Breast epithelium (tissue), 4 donors: ENCODE results near the gene IL12RB1. TPM values are rescaled to one million over a fixed set of nuclear protein-coding genes. Genes with fewer than 3 reads are reported as not detected.

Experiments used
- DNase-seq, 2 donors: peaks; one replicate each; pipeline ENCODE4 v3.0.0-alpha.2; 2019; ENCODE audit warnings: low spot score in 2 of 2
- H3K27ac ChIP-seq, 2 donors: fragments of 200-600 bp; sonication (generic) in 1 of 2; one replicate each; pipeline ENCODE4 v1.5.1; 2016 to 2019; ENCODE audit warnings: mild to moderate bottlenecking in 1 of 2
- H3K27me3 ChIP-seq, 2 donors: fragments of 200-600 bp; sonication (generic) in 1 of 2; one replicate each; pipeline versions ENCODE4 v1.5.1 to v1.6.0; 2017 to 2019; ENCODE audit warnings: control low read depth in 1 of 2, mild to moderate bottlenecking in 1 of 2
- H3K36me3 ChIP-seq: fragments of 200-600 bp; one replicate; pipeline ENCODE4 v1.5.1; 2019
- H3K4me1 ChIP-seq, 2 donors: fragments of 200-600 bp; sonication (generic); one replicate each; pipeline ENCODE4 v1.5.1; 2016 to 2019; ENCODE audit warnings: control low read depth in 1 of 2
- H3K4me3 ChIP-seq, 3 donors: fragments of 200-600 bp; sonication (generic); 1 replicate in 2 of 3; 2 replicates in 1 of 3; pipeline ENCODE4 v1.5.1; 2016 to 2019; ENCODE audit warnings: mild to moderate bottlenecking in 3 of 3, moderate library complexity in 2 of 3
- H3K9me3 ChIP-seq, 2 donors: fragments of 200-600 bp; sonication (generic) in 1 of 2; one replicate each; pipeline ENCODE4 v1.5.1; 2016 to 2019; ENCODE audit warnings: control low read depth in 1 of 2
- CTCF ChIP-seq, 3 donors: fragments of 450-650 bp; IDR thresholded peaks; one replicate each; pipeline ENCODE4 v1.5.1; 2016 to 2017; ENCODE audit warnings: antibody characterized with exemption in 3 of 3, mild to moderate bottlenecking in 3 of 3, moderate library complexity in 3 of 3
- POLR2A ChIP-seq: fragments of 450-650 bp; IDR thresholded peaks from one replicate; pipeline ENCODE4 v1.6.1; 2016; ENCODE audit warnings: antibody characterized with exemption, mild to moderate bottlenecking, moderate library complexity
- POLR2AphosphoS5 ChIP-seq, 3 donors: sonication (generic); formaldehyde crosslinking; IDR thresholded peaks; one replicate each; pipeline ENCODE4 v1.6.1; 2017; ENCODE audit warnings: antibody characterized with exemption in 3 of 3
- intact Hi-C: fragments of 100-400 bp; cut with DNase I; formaldehyde crosslinking; loops from one replicate; pipeline ENCODE4 v1.15.1; 2023; ENCODE audit warnings: low total_unique reads
- total RNA-seq, 3 donors: library from RNA; depleted of rRNA; stranded (reverse); fragments of >200 nt; gene quantifications; one replicate each; pipeline ENCODE4 v1.1.0, GENCODE V29; 2016

Gene IL12RB1
- total RNA-seq, 3 donors from 2014 or later, result 0.98 to 2.1 (median 1.6) TPM

- no peak for TF ChIP-seq CTCF (IDR thresholded peaks at IDR 0.05)
- no peak for TF ChIP-seq POLR2A
- no peak for TF ChIP-seq POLR2AphosphoS5 (IDR thresholded peaks at IDR 0.05)
- Histone ChIP-seq H3K4me3 (no peak overlapping the region), H3K27ac (no peak overlapping the region), H3K36me3 (no peaks in the 10 kb centered on the region), H3K27me3 (no peaks in the 10 kb centered on the region), H3K9me3 (no peaks in the 10 kb centered on the region), H3K4me1 (peaks cover 3 to 11% of the 10 kb centered on the region in 2 donors)
- intact Hi-C loops, result no loop called here
- no peak for DNase-seq
These were observed 14.0 kb upstream of the IL12RB1 start for GRCh38 chr19:18100710-18101109.

DNA sequence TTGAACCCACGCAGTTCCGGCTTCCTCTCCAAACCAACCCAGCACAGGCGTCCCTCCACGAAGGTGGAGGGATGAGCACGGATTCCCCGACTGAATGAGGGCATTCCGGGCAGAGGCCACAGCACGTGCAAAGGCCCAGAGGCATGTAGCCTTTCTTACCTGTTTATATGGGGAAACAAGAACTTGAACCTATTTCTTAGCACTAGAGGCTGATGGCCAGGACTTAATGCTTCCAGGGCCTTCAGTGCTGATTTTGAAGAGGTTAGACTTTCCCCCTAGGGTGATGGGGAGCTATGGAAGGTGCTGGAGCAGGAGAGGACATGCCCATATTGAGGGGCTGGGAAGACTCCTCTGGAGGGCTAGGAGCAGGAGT, 12.9 kb upstream of the IL12RB1 start:
- Histone ChIP-seq H3K27ac (no peak overlapping the region), H3K4me3 (peak overlapping the region in 1 of 3 donors; percentile 58), H3K36me3 (no peaks in the 10 kb centered on the region), H3K9me3 (no peaks in the 10 kb centered on the region), H3K27me3 (no peaks in the 10 kb centered on the region), H3K4me1 (peaks cover 2 to 11% of the 10 kb centered on the region in 2 donors)
- intact Hi-C loops, result no loop called here
- DNase-seq, result no peak
- no peak for TF ChIP-seq POLR2A
- peak in 1 of 3 donors; percentile 10 for TF ChIP-seq CTCF (IDR thresholded peaks at IDR 0.05)

GRCh38 chr19:18098891-18099622, 12.3 kb upstream of the IL12RB1 start:
- Histone ChIP-seq H3K27me3 (no peaks in the 10 kb centered on the region), H3K27ac (no peak overlapping the region), H3K4me3 (peak overlapping the region in 2 of 3 donors; percentile 54 to 58), H3K4me1 (peaks cover 0 to 11% of the 10 kb centered on the region in 2 donors), H3K36me3 (no peaks in the 10 kb centered on the region), H3K9me3 (no peaks in the 10 kb centered on the region)
- TF ChIP-seq CTCF (IDR thresholded peaks at IDR 0.05), result no peak
- intact Hi-C loops, result no loop called here
- no peak for DNase-seq

DNA sequence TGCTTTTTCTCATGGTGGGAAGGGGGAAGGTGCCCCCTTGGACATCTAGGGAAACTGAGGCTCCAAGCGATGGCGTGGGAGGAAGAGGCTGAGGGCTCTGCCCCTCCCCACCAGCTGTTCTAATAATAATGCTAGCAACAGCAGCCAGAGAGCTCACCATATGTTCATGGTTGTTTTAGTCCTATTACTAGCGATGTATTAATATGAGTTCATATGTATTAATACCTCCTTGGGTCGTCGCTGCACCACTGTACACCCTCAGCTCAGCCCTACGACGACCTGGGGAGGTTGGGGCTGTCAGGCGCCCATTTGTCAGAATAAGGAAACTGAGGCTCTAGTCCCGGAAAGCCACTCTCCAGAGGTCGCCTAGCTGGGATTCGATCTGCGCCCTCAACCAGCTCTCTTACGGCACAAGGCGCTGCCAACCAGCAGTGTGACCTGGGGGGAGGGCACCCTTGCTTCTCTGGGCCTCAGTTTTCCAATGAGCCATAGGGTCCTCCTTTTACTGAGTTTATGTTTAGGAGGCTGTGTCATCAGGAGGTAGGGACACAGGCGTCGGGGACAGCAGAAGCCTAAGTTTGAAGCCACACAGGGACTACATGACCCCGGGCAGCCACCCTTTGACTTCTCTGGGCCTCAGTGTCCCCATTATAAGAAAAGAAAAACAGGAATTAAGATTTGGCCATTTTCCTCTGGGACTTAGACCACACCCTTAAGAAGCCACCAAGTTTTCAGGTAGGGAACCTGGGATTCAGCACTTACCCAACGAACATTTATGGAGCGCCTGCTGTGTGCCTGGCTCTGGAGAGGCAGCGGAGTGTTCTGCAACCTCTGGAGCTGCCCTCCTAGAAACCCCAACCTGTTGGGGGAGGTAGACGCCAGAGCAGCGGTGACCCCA, 11.5 kb upstream of the IL12RB1 start:
- DNase-seq, result no peak
- Histone ChIP-seq H3K4me3 (peak overlapping the region; percentile 23 to 62 (median 54)), H3K9me3 (no peaks in the 10 kb centered on the region), H3K4me1 (peaks cover 0 to 11% of the 10 kb centered on the region in 2 donors), H3K27me3 (no peaks in the 10 kb centered on the region), H3K27ac (no peak overlapping the region), H3K36me3 (no peaks in the 10 kb centered on the region)
- intact Hi-C loops, result no loop called here
- TF ChIP-seq POLR2AphosphoS5 (IDR thresholded peaks at IDR 0.05), result no peak
- no peak for TF ChIP-seq CTCF (IDR thresholded peaks at IDR 0.05)
